Measurements from ENCODE around the gene TMEM125.

Gene TMEM125

DNA sequence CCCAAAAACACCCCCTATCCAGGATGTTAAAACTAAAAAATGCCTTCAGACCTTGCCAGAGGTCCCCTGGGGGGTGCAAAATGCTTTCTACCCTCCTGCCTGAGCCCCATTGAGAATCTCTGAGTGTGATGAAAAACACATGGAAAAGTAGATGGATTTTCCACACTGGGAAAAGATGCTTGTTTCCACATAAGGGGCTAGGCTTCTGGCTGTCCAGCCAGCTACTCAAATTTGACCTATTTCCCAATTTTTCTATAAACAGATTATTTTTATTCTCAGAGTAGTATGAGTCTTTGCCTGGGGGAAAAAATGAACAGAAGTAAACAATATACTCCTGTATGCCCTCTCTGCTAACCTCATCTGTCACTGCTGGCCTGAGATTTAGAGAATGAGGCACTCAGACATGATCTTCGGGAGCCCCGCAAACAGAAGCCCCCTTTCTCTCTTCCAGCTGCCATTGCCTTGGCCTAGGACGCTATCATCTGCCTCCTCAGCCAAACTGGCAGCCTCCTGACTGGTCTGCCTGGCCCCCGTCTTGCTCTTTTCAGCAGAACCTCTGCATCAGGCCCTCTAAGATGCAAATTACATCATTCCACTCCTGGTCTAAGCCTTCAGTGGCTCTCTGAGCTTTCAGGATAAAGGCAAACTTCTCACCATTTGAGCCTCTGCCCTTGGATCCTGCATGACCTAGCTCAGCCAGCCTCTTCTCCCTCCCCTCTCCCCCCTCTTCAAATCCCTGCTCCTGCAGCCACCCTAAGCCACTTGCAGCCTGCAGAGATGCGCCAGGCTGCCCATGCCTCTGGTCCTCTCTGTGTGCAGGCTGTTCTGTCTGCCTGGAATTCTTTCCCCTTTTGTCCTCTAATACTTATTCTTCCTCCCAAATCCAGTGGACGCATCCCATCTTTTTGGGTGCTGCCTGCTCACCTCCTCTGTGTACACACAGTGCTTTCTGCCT lies 39.7 kb upstream of the TMEM125 start:
- H3K27ac ChIP-seq (ENCODE audit: low read depth, low read length, poor library complexity, severe bottlenecking): no peak overlapping the region
- no peaks in the 10 kb centered on the region for H3K36me3 ChIP-seq (ENCODE audit: insufficient read depth, low read length)
- H3F3A ChIP-seq (ENCODE audit: insufficient read depth, low read length): no peaks in the 10 kb centered on the region
- no peaks in the 10 kb centered on the region for H3K4me1 ChIP-seq (ENCODE audit: insufficient read depth, low read length, severe bottlenecking)
- H3K9ac ChIP-seq (ENCODE audit: low read length): no peak overlapping the region
- H4K20me1 ChIP-seq (ENCODE audit: insufficient read depth, low read length): no peaks in the 10 kb centered on the region
- TF ChIP-seq, protein P1, sequence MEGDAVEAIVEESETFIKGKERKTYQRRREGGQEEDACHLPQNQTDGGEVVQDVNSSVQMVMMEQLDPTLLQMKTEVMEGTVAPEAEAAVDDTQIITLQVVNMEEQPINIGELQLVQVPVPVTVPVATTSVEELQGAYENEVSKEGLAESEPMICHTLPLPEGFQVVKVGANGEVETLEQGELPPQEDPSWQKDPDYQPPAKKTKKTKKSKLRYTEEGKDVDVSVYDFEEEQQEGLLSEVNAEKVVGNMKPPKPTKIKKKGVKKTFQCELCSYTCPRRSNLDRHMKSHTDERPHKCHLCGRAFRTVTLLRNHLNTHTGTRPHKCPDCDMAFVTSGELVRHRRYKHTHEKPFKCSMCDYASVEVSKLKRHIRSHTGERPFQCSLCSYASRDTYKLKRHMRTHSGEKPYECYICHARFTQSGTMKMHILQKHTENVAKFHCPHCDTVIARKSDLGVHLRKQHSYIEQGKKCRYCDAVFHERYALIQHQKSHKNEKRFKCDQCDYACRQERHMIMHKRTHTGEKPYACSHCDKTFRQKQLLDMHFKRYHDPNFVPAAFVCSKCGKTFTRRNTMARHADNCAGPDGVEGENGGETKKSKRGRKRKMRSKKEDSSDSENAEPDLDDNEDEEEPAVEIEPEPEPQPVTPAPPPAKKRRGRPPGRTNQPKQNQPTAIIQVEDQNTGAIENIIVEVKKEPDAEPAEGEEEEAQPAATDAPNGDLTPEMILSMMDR (IDR thresholded peaks at IDR 0.05; ENCODE audit: low read length): no peak
- TF ChIP-seq EZH2 (IDR thresholded peaks at IDR 0.05; ENCODE audit: borderline replicate concordance, low read length): no peak
- H3K9me2 ChIP-seq (ENCODE audit: low read depth, low read length): no peaks in the 10 kb centered on the region
- no peaks in the 10 kb centered on the region for H3K27me3 ChIP-seq (ENCODE audit: insufficient read depth, low read length)
- no peaks in the 10 kb centered on the region for H3K9me3 ChIP-seq (ENCODE audit: low read length)
- H3K4me2 ChIP-seq (ENCODE audit: low read length): no peak overlapping the region
- no peaks in the 10 kb centered on the region for H3K79me2 ChIP-seq (ENCODE audit: insufficient read depth, low read length)
- H2AFZ ChIP-seq (ENCODE audit: low read length): no peak overlapping the region
- no peak overlapping the region for H3K4me3 ChIP-seq (ENCODE audit: low read depth, low read length, poor library complexity, severe bottlenecking)

DNA sequence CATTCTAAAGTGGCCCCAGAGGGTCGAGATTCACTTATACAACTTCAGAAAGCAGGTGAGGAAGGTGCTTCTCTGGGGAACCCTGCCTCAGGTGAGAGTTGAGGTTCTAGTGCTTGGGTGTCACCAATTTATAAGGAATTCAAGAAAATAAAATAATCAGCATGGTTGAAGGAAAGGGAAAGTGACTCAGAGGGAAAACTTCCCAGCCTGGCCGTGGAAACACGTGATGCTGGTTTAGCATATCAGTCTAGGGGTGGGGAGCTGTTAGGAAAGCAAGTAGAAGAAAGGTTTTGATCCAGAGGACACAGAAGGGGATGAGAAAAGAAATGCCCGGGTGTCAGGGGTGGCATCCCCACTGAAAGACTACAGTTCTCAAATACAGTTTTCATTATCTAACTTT lies 37.7 kb upstream of the TMEM125 start:
- no peaks in the 10 kb centered on the region for H3K36me3 ChIP-seq (ENCODE audit: insufficient read depth, low read length)
- H3K9me3 ChIP-seq (ENCODE audit: low read length): no peaks in the 10 kb centered on the region
- TF ChIP-seq, protein P1 (IDR thresholded peaks at IDR 0.05; ENCODE audit: low read length): no peak
- no peak for TF ChIP-seq EZH2 (IDR thresholded peaks at IDR 0.05; ENCODE audit: borderline replicate concordance, low read length)
- no peak overlapping the region for H3K4me3 ChIP-seq (ENCODE audit: low read depth, low read length, poor library complexity, severe bottlenecking)
- no peaks in the 10 kb centered on the region for H3K79me2 ChIP-seq (ENCODE audit: insufficient read depth, low read length)
- no peak overlapping the region for H3K27ac ChIP-seq (ENCODE audit: low read depth, low read length, poor library complexity, severe bottlenecking)
- no peak overlapping the region for H2AFZ ChIP-seq (ENCODE audit: low read length)
- H3K4me2 ChIP-seq (ENCODE audit: low read length): no peak overlapping the region
- H3K9me2 ChIP-seq (ENCODE audit: low read depth, low read length): no peaks in the 10 kb centered on the region
- no peak overlapping the region for H3K9ac ChIP-seq (ENCODE audit: low read length)
- no peaks in the 10 kb centered on the region for H3K27me3 ChIP-seq (ENCODE audit: insufficient read depth, low read length)
- no peaks in the 10 kb centered on the region for H4K20me1 ChIP-seq (ENCODE audit: insufficient read depth, low read length)
- no peaks in the 10 kb centered on the region for H3F3A ChIP-seq (ENCODE audit: insufficient read depth, low read length)
- H3K4me1 ChIP-seq (ENCODE audit: insufficient read depth, low read length, severe bottlenecking): no peaks in the 10 kb centered on the region

DNA sequence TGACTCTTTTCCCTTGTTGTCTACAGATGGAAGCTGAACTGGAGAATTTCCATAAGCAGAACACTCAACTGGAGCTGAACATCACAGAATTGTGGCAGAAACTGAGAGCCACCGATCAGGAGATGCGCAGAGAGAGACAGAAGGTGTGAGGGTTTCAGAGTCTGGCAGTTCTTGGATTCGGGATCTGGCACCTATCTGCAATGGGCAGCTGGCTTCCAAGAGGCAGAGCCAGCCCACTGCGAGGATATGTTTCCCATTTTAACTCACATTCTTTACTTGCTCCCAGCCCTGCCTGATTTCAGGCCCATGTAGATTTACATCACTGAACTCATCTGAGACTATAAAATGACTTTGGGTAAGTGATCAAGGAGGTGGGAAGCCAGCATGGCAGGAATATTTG lies 37.3 kb upstream of the TMEM125 start:
- no peaks in the 10 kb centered on the region for H3K27me3 ChIP-seq (ENCODE audit: insufficient read depth, low read length)
- H3K27ac ChIP-seq (ENCODE audit: low read depth, low read length, poor library complexity, severe bottlenecking): no peak overlapping the region
- H2AFZ ChIP-seq (ENCODE audit: low read length): no peak overlapping the region
- no peaks in the 10 kb centered on the region for H3K9me2 ChIP-seq (ENCODE audit: low read depth, low read length)
- no peaks in the 10 kb centered on the region for H3K4me1 ChIP-seq (ENCODE audit: insufficient read depth, low read length, severe bottlenecking)
- no peaks in the 10 kb centered on the region for H3K79me2 ChIP-seq (ENCODE audit: insufficient read depth, low read length)
- H3K9me3 ChIP-seq (ENCODE audit: low read length): no peaks in the 10 kb centered on the region
- no peak overlapping the region for H3K9ac ChIP-seq (ENCODE audit: low read length)
- TF ChIP-seq, protein P1 (IDR thresholded peaks at IDR 0.05; ENCODE audit: low read length): no peak
- no peak for TF ChIP-seq EZH2 (IDR thresholded peaks at IDR 0.05; ENCODE audit: borderline replicate concordance, low read length)
- no peaks in the 10 kb centered on the region for H3F3A ChIP-seq (ENCODE audit: insufficient read depth, low read length)
- H4K20me1 ChIP-seq (ENCODE audit: insufficient read depth, low read length): no peaks in the 10 kb centered on the region
- H3K4me3 ChIP-seq (ENCODE audit: low read depth, low read length, poor library complexity, severe bottlenecking): no peak overlapping the region
- no peaks in the 10 kb centered on the region for H3K36me3 ChIP-seq (ENCODE audit: insufficient read depth, low read length)
- H3K4me2 ChIP-seq (ENCODE audit: low read length): no peak overlapping the region

Measured in OCI-LY1 (cell line).